Measurements from ENCODE around the gene TK1.
"Not testable (repeated sequence)": the region's sequence is repeated elsewhere in the genome, so short reads cannot be mapped to it uniquely, and the experiment has no call there.

The TK1 gene, protein sequence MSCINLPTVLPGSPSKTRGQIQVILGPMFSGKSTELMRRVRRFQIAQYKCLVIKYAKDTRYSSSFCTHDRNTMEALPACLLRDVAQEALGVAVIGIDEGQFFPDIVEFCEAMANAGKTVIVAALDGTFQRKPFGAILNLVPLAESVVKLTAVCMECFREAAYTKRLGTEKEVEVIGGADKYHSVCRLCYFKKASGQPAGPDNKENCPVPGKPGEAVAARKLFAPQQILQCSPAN

GRCh38 chr17:78186692-78187595 lies at the start of gene TK1, which contains the start of gene AFMID:
Gene TK1, minus strand, starts transcription at chr17:78187052. Its CDS starts 58 bp downstream, at chr17:78186994.
Gene AFMID, plus strand, starts transcription at chr17:78187362. Its CDS starts 9 bp downstream, at chr17:78187371.
- DNase-seq, result peak; percentile 100

DNA sequence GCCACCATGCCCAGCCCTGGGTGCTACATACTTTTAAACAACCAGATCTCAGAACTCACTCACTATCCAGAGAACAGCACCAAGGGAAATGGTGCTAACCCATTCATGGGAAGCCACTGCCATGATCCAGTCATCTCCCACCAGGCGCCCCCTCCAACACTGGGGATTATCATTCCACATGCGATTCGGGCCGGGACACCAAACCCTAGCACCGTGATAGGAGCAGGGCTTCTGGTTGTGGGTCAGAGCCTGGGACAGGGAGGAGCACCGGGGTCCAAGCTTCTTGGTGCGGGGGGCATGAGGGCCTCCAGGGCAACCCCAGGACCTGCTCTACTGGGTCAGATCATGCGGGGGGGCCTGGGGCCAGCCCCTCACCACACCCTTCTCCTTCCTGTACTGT lies 49.0 kb upstream of the TK1 start:
- DNase-seq, result no peak

- not testable (repeated sequence) for DNase-seq
These were observed 48.2 kb upstream of the TK1 start for GRCh38 chr17:78235022-78235421.

- no peak for DNase-seq
These were observed 47.5 kb upstream of the TK1 start for GRCh38 chr17:78234261-78234865.

- DNase-seq, result no peak
These were observed 46.8 kb upstream of the TK1 start for GRCh38 chr17:78233678-78234077.

DNA sequence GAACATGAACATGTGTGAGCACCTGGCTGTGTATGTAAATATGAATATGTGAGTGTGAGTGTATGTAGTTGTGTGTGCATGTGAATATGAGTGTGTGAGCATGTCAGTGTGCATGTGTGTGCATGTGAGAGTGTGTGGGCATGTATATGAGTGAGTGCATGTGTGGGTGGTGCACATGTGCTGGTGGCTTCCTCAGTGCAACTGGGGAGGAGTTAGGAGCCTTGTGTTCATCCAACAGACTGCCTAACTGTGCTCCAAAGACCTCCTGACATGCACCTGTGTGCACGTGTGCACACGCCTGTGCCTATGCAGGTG lies 46.0 kb upstream of the TK1 start:
- DNase-seq, result no peak

GRCh38 chr17:78231991-78232858 lies 45.4 kb upstream of the TK1 start:
- DNase-seq, result no peak

GRCh38 chr17:78230996-78231935 lies 44.4 kb upstream of the TK1 start, which contains the start of gene TMEM235:
Gene TMEM235, plus strand, starts transcription at chr17:78231631. Its CDS starts 393 bp downstream, at chr17:78232024.
- no peak for DNase-seq

DNA sequence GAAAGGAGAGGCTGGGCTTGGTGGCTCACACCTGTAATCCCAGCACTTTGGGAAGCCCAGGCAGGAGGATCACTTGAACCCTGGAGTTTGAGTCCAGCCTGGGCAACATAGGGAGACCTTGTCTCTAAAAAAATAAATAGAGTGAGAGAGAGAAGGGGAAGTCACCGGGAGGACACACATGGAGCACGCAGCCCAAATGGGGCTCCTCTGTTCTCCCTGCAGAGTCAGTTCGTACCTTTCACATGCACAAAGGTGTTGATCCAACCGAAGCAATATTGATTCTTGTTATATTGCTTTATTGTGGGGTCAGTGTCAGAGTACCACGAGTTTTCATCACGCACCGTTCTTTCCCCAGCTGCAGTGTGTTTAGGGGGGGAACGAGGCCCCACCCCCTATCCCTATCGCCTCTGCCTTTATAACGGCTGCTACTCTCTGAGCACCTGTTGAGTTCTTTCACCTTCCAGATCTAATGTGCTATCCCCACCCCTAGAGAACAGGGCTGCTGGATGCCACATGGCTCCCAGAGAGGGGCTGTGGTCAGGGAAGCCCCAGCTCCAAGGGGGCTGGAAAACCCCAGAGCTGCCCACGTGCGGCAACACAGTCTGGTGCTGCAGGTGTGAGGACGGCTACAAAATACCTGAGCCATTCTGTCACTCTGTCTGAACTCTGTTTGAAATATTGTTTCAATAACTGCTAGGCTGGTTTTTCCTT lies 43.6 kb upstream of the TK1 start:
- no peak for DNase-seq

DNA sequence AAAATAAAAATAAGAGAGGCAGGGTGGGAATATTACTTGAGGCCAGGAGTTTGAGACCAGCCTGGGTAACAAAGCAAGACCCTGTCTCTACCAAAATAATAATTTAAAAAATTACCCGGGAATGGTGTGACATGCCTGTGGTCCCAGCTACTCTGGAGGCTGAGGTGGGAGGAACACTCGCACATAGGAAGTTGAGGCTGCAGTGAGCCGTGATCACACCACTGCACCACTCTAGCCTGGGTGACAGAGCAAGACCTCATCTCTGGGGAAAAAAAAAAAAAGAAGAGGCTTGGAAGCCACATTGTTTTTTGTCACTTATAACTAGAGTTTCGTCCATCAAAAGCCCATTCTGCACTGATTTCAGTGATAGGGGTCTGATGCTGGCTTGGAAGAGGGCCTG lies 41.3 kb upstream of the TK1 start:
- no peak for DNase-seq

DNA sequence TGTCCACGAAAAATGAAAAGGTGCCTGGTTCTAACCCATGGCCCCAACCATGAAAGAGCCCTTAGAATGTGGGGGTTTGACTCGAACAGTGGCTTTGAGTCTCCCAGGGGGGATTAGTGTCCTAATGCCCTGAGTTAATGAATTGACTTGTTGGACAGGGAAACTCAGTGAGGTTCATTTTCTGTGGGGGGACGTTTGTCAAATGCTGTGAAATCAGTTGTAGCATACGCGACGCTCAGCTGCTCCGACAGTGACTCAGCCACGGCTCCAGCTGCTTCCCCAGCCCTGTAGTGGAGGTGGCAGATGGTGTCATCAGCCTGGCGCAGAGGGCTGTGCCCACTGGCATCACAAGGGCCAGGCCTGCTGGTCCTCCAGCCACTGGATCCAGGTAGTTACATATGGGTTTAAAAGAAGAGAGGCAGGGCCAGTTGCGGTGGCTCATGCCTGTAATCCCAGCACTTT lies 40.6 kb upstream of the TK1 start:
- no peak for DNase-seq

DNA sequence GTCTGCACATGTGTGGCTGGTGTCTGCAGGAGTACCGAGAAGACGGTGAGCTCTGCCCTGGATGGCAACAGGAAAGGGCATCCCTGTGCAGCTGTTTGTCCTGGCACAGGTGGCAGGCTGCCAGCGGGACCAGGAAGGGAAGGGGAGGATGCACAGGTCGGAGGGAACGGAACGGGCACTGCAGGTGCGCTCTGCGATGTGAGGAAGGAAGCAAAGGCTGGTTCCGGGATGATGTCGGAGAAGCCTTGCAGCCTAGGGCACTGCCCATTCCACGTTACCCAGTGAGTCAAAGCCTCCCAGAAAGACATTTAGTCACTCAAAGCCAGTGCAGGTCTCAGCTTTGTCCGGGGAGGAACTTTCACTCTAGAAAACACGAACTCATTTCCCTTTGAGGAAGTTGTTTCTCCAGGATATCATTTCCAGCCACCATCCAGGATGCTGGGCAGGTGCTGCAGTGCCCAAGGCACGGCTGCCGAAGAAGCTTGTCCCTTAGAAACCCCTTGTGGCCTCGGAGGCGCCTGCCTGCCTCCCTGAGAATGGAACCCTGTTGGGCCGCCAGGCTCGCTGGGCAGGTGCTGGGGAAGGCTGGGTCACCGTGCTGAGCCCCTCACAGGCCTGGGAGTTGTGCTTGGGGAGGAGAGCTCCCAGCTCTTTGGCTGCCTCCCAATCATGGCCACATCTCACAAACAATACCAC lies 40.1 kb upstream of the TK1 start:
- DNase-seq, result no peak

DNA sequence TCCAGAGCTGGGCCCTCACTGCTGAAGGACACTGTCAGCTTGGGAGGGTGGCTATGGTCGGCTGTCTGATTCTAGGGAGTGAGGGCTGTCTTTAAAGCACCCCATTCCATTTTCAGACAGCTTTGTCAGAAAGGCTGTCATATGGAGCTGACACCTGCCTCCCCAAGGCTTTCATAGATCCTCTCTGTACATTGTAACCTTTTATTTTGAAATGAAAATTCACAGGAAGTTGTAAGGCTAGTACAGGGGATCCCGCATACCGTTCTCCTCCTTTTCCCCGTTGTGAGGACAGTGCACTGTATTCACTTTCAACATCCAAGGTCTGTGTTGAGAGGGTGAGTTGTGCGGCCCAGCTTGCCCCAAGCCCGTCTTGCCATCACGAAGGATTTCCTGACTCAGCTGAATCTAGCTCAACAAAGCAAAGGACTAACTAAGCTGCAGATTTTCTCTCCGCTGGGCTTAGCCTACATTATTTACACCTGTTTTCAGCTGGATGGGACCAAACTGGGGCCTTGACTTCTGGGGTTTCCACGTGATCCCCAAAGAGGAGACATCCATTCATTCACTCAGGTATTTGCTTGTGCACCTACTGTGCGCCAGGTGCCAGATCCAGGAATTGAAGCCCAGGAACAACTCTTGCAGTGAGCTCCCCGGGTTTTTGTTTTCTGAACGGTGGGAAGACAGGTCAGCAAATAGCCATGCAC lies 39.4 kb upstream of the TK1 start:
- DNase-seq, result no peak

- DNase-seq, result no peak
These were observed 38.4 kb upstream of the TK1 start for GRCh38 chr17:78225088-78225865.

GRCh38 chr17:78224231-78225087 lies 37.6 kb upstream of the TK1 start:
- DNase-seq, result no peak

GRCh38 chr17:78223765-78224164 lies 36.9 kb upstream of the TK1 start:
- no peak for DNase-seq

DNA sequence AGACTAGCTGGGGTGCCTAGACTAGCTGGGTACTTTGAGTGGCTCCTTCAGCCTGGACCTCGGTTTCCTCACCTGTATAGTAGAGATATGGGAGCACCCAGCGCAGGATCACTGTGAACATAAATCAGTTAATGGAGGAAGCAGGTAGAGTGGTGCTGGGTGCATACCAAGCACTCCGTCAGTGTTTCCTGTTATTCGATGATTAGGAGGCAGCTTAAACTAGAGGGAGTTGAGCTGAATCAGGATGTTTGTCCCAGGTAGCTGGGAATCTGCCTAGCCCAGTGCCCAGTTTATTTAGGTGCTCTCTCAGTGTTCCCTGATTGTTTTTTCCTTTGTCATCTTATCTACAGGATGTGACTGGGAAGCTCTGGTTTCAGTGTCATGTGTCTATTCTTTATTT lies 36.2 kb upstream of the TK1 start:
- no peak for DNase-seq

Measured in right forelimb (tissue), 1 donor.